ENCODE results near the gene BDP1.
"Not testable (repeated sequence)": the region's sequence is repeated elsewhere in the genome, so short reads cannot be mapped to it uniquely, and the experiment has no call there.

The BDP1 gene

DNA sequence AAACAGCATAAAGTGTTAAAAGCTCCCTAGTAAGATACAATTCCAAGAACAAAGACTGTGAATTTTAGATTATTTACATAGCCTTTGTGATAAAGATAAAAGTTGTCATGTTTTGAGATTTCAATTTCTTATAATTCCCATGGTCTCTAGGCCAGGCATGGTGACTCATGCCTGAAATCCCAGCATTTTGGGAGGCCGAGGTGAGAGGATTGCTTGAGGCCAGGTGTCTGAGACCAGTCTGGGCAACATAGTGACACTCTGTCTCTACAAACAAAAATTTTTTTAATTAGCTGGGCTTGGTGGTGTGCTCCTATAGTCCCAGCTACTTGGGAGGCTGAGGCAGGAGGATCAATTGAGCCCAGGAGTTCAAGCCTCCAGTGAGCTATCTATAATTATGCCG is 48.1 kb downstream of the BDP1 start:
- Histone ChIP-seq H3K27ac (ENCODE audit: low read depth, low read length, poor library complexity, severe bottlenecking) (no peak overlapping the region), H2AFZ (ENCODE audit: low read length) (no peak overlapping the region), H3K9me3 (ENCODE audit: low read length) (no peaks in the 10 kb centered on the region), H3K36me3 (ENCODE audit: insufficient read depth, low read length) (peaks cover 90% of the 10 kb centered on the region), H3K4me1 (ENCODE audit: insufficient read depth, low read length, severe bottlenecking) (no peaks in the 10 kb centered on the region), H3K9me2 (ENCODE audit: low read depth, low read length) (no peaks in the 10 kb centered on the region), H3K4me3 (ENCODE audit: low read depth, low read length, poor library complexity, severe bottlenecking) (no peak overlapping the region), H4K20me1 (ENCODE audit: insufficient read depth, low read length) (no peaks in the 10 kb centered on the region), H3K27me3 (ENCODE audit: insufficient read depth, low read length) (no peaks in the 10 kb centered on the region), H3K9ac (ENCODE audit: low read length) (no peak overlapping the region), H3K79me2 (ENCODE audit: insufficient read depth, low read length) (no peaks in the 10 kb centered on the region), H3F3A (ENCODE audit: insufficient read depth, low read length) (no peaks in the 10 kb centered on the region), H3K4me2 (ENCODE audit: low read length) (no peak overlapping the region)
- no peak for TF ChIP-seq EZH2 (IDR thresholded peaks at IDR 0.05; ENCODE audit: borderline replicate concordance, low read length)
- TF ChIP-seq, protein P1, sequence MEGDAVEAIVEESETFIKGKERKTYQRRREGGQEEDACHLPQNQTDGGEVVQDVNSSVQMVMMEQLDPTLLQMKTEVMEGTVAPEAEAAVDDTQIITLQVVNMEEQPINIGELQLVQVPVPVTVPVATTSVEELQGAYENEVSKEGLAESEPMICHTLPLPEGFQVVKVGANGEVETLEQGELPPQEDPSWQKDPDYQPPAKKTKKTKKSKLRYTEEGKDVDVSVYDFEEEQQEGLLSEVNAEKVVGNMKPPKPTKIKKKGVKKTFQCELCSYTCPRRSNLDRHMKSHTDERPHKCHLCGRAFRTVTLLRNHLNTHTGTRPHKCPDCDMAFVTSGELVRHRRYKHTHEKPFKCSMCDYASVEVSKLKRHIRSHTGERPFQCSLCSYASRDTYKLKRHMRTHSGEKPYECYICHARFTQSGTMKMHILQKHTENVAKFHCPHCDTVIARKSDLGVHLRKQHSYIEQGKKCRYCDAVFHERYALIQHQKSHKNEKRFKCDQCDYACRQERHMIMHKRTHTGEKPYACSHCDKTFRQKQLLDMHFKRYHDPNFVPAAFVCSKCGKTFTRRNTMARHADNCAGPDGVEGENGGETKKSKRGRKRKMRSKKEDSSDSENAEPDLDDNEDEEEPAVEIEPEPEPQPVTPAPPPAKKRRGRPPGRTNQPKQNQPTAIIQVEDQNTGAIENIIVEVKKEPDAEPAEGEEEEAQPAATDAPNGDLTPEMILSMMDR (IDR thresholded peaks at IDR 0.05; ENCODE audit: low read length), result no peak

DNA sequence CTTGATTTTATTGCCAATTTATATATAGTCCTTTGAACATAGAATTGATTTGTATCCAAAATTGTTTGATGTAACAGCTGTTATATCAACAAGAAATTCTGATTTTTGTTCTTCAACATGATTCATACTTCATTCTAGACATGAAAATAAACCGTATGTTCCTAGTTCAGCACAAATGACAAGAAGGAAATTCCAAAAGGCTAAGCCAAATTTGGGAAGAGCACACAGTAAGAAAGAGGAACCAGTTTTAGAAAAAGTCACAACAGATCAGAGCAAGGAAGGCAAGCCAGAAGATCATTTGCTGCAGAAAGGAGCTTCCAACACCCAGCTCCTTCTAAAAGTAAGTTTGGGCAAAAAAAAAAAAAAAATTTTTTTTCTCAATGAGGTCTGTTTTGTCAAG is 66.7 kb downstream of the BDP1 start:
- Histone ChIP-seq H3K4me1 (ENCODE audit: insufficient read depth, low read length, severe bottlenecking) (no peaks in the 10 kb centered on the region), H3F3A (ENCODE audit: insufficient read depth, low read length) (no peaks in the 10 kb centered on the region), H3K27me3 (ENCODE audit: insufficient read depth, low read length) (no peaks in the 10 kb centered on the region), H3K9me2 (ENCODE audit: low read depth, low read length) (no peaks in the 10 kb centered on the region), H2AFZ (ENCODE audit: low read length) (no peak overlapping the region), H3K79me2 (ENCODE audit: insufficient read depth, low read length) (no peaks in the 10 kb centered on the region), H3K36me3 (ENCODE audit: insufficient read depth, low read length) (peaks cover 66% of the 10 kb centered on the region), H3K9me3 (ENCODE audit: low read length) (no peaks in the 10 kb centered on the region), H3K9ac (ENCODE audit: low read length) (no peak overlapping the region), H3K4me2 (ENCODE audit: low read length) (no peak overlapping the region), H3K27ac (ENCODE audit: low read depth, low read length, poor library complexity, severe bottlenecking) (no peak overlapping the region), H3K4me3 (ENCODE audit: low read depth, low read length, poor library complexity, severe bottlenecking) (no peak overlapping the region), H4K20me1 (ENCODE audit: insufficient read depth, low read length) (no peaks in the 10 kb centered on the region)
- TF ChIP-seq, protein P1 (IDR thresholded peaks at IDR 0.05; ENCODE audit: low read length), result no peak

DNA sequence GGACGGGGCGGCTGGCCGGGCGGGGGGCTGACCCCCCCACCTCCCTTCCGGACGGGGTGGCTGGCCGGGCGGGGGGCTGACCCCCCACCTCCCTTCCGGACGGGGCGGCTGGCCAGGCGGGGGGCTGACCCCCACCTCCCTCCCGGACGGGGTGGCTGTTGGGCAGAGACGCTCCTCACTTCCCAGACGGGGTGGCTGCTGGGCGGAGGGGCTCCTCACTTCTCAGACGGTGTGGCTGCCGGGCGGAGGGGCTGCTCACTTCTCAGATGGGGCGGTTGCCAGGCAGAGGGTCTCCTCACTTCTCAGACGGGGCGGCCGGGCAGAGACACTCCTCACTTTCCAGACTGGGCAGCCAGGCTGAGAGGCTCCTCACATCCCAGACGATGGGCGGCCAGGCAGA is 70.2 kb downstream of the BDP1 start:
- H3F3A ChIP-seq (ENCODE audit: insufficient read depth, low read length); H3K4me2 ChIP-seq (ENCODE audit: low read length); H4K20me1 ChIP-seq (ENCODE audit: insufficient read depth, low read length); H3K27ac ChIP-seq (ENCODE audit: low read depth, low read length, poor library complexity, severe bottlenecking); H3K9me3 ChIP-seq (ENCODE audit: low read length); H3K9ac ChIP-seq (ENCODE audit: low read length); H3K4me1 ChIP-seq (ENCODE audit: insufficient read depth, low read length, severe bottlenecking); H3K27me3 ChIP-seq (ENCODE audit: insufficient read depth, low read length); H3K4me3 ChIP-seq (ENCODE audit: low read depth, low read length, poor library complexity, severe bottlenecking); H3K9me2 ChIP-seq (ENCODE audit: low read depth, low read length); H3K79me2 ChIP-seq (ENCODE audit: insufficient read depth, low read length); H2AFZ ChIP-seq (ENCODE audit: low read length): not testable (repeated sequence)
- H3K36me3 ChIP-seq (ENCODE audit: insufficient read depth, low read length), result peaks cover 59% of the 10 kb centered on the region

DNA sequence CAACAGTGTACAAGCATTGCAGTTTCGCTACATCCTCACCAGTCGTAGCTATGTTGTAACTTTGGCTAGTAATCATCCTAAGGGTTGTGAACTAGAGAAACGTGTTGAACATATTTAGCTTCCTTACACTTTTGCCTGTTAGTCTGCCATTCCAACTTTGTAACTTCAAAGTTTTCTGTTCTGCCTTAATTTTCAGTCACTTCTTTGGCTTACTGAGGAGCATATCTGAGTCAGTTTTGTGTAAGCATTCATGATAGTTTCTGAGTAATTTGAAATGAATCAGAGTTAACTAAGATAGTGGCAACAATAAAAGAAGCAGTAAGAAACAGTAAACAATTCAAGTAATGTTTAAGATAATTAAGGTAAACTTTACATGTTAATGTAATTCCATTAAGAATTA is 72.8 kb downstream of the BDP1 start:
- Histone ChIP-seq H3K9me2 (ENCODE audit: low read depth, low read length) (no peaks in the 10 kb centered on the region), H4K20me1 (ENCODE audit: insufficient read depth, low read length) (no peaks in the 10 kb centered on the region), H3K79me2 (ENCODE audit: insufficient read depth, low read length) (no peaks in the 10 kb centered on the region), H3K36me3 (ENCODE audit: insufficient read depth, low read length) (peaks cover 57% of the 10 kb centered on the region), H3F3A (ENCODE audit: insufficient read depth, low read length) (no peaks in the 10 kb centered on the region), H3K4me3 (ENCODE audit: low read depth, low read length, poor library complexity, severe bottlenecking) (no peak overlapping the region), H3K27ac (ENCODE audit: low read depth, low read length, poor library complexity, severe bottlenecking) (no peak overlapping the region), H3K9ac (ENCODE audit: low read length) (no peak overlapping the region), H3K4me2 (ENCODE audit: low read length) (no peak overlapping the region), H3K4me1 (ENCODE audit: insufficient read depth, low read length, severe bottlenecking) (no peaks in the 10 kb centered on the region), H3K27me3 (ENCODE audit: insufficient read depth, low read length) (no peaks in the 10 kb centered on the region), H2AFZ (ENCODE audit: low read length) (no peak overlapping the region), H3K9me3 (ENCODE audit: low read length) (no peaks in the 10 kb centered on the region)
- no peak for TF ChIP-seq EZH2 (IDR thresholded peaks at IDR 0.05; ENCODE audit: borderline replicate concordance, low read length)
- TF ChIP-seq, protein P1 (IDR thresholded peaks at IDR 0.05; ENCODE audit: low read length), result no peak
